IMR-90 (cell line): ENCODE results near the gene CBL. TPM values are rescaled to one million over a fixed set of nuclear protein-coding genes. Genes with fewer than 3 reads are reported as not detected.

Source experiments
- ATAC-seq: fragments of 200-7000 bp; cut with Tn5 transposase; 2 replicates; pipeline ENCODE4 v1.9.1; 2020; ENCODE audit warnings: low read depth, mild to moderate bottlenecking, moderate library complexity
- BruUV-seq: library from RNA; stranded (reverse); fragments of 400-500 nt; replicated peaks from 2 replicates; lab custom pipeline; 2021; lab: Mats Ljungman, UMichigan
- CTCF ChIA-PET: fragments of 300-600 bp; formaldehyde crosslinking; extraction: SDS; loops from one replicate; lab custom pipeline; 2021; ENCODE audit warnings: antibody characterized with exemption; lab: Yijun Ruan, JAX
- POLR2A ChIA-PET: fragments of 300-600 bp; sonication (Branson Sonifier 250); formaldehyde crosslinking; loops from one replicate; lab custom pipeline; 2022; ENCODE audit warnings: antibody characterized with exemption; ENCODE audit not compliant: unreplicated experiment; lab: Charles Lee
- DNase-seq: peaks from one replicate; pipeline ENCODE4 v3.0.0; 2013
- H2AFZ ChIP-seq: replicated peaks from 2 replicates; pipeline ENCODE3; 2013; ENCODE audit warnings: low read length, mild to moderate bottlenecking; ENCODE audit not compliant: poor library complexity
- H2AK5ac ChIP-seq: 2 replicates; pipeline ENCODE4 v1.6.1; 2013; ENCODE audit warnings: low read depth, low read length, inconsistent platforms
- H2AK9ac ChIP-seq: replicated peaks from 2 replicates; pipeline ENCODE3; 2013; ENCODE audit warnings: mild to moderate bottlenecking, low read depth, low read length, moderate library complexity; ENCODE audit not compliant: poor library complexity
- H2BK120ac ChIP-seq: 2 replicates; pipeline ENCODE4 v1.6.1; 2013; ENCODE audit warnings: low read depth, low read length, inconsistent platforms
- H2BK15ac ChIP-seq: 3 replicates; pipeline ENCODE4 v1.6.1; 2013; ENCODE audit warnings: low read depth, low read length, inconsistent platforms
- H2BK20ac ChIP-seq: 2 replicates; pipeline ENCODE4 v1.6.1; 2013; ENCODE audit warnings: low read depth, mild to moderate bottlenecking, inconsistent platforms, low read length, moderate library complexity
- H2BK5ac ChIP-seq: 2 replicates; pipeline ENCODE4 v1.6.1; 2013; ENCODE audit warnings: mild to moderate bottlenecking, low read depth, low read length, inconsistent platforms; ENCODE audit not compliant: poor library complexity, severe bottlenecking
- H3K14ac ChIP-seq: replicated peaks from 2 replicates; pipeline ENCODE4 v1.6.1; 2013; ENCODE audit warnings: low read depth, low read length, inconsistent platforms
- H3K18ac ChIP-seq: 2 replicates; pipeline ENCODE4 v1.6.1; 2013; ENCODE audit warnings: low read depth, low read length, control low read depth
- H3K23ac ChIP-seq: 2 replicates; pipeline ENCODE4 v1.6.1; 2013; ENCODE audit warnings: low read depth, low read length, inconsistent platforms
- H3K27ac ChIP-seq: 2 replicates; pipeline ENCODE4 v1.5.1; 2013; ENCODE audit warnings: mild to moderate bottlenecking, control low read depth, low read length; ENCODE audit not compliant: insufficient read depth
- H3K27me3 ChIP-seq: 2 replicates; pipeline ENCODE4 v1.6.1; 2013; ENCODE audit warnings: low read length; ENCODE audit not compliant: control insufficient read depth, insufficient read depth
- H3K36me3 ChIP-seq: 2 replicates; pipeline ENCODE4 v1.6.1; 2013; ENCODE audit warnings: low read length, mixed read lengths; ENCODE audit not compliant: control insufficient read depth, insufficient read depth
- H3K4ac ChIP-seq: 2 replicates; pipeline ENCODE4 v1.6.1; 2013; ENCODE audit warnings: low read depth, low read length, inconsistent platforms
- H3K4me1 ChIP-seq: 2 replicates; pipeline ENCODE4 v1.6.1; 2013; ENCODE audit warnings: low read length, mixed read lengths; ENCODE audit not compliant: control insufficient read depth, insufficient read depth
- H3K4me2 ChIP-seq: 2 replicates; pipeline ENCODE4 v1.6.1; 2013; ENCODE audit warnings: low read depth, mild to moderate bottlenecking, control low read depth, low read length, moderate library complexity
- H3K4me3 ChIP-seq: 2 replicates; pipeline ENCODE4 v1.5.1; 2013; ENCODE audit warnings: low read depth, mild to moderate bottlenecking, control low read depth, low read length, moderate library complexity; ENCODE audit not compliant: insufficient read depth
- H3K56ac ChIP-seq: 2 replicates; pipeline ENCODE4 v1.6.1; 2013; ENCODE audit warnings: low read length, inconsistent platforms; ENCODE audit not compliant: insufficient read depth; ENCODE audit errors: extremely low read depth
- H3K79me1 ChIP-seq, 2 experiments: 2 replicates each; pipeline ENCODE4 v1.6.1; 2013; ENCODE audit warnings: low read length in 2 of 2, inconsistent platforms in 1 of 2, low read depth in 1 of 2
- H3K9ac ChIP-seq: 2 replicates; pipeline ENCODE4 v1.6.1; 2013; ENCODE audit warnings: low read depth, low read length, control low read depth
- H3K9me1 ChIP-seq: 2 replicates; pipeline ENCODE4 v1.6.1; 2013; ENCODE audit warnings: low read length, inconsistent platforms; ENCODE audit not compliant: insufficient read depth
- H3K9me3 ChIP-seq: 2 replicates; pipeline ENCODE4 v1.6.1; 2013; ENCODE audit warnings: low read length; ENCODE audit not compliant: control insufficient read depth, insufficient read depth
- H4K20me1 ChIP-seq: 2 replicates; pipeline ENCODE4 v1.6.1; 2013; ENCODE audit warnings: low read length, inconsistent platforms; ENCODE audit not compliant: insufficient read depth
- H4K5ac ChIP-seq: 2 replicates; pipeline ENCODE4 v1.6.1; 2013; ENCODE audit warnings: mild to moderate bottlenecking, low read depth, low read length, control low read depth
- H4K8ac ChIP-seq, 2 experiments: 2 replicates each; pipeline ENCODE4 v1.6.1; 2013; ENCODE audit warnings: low read depth in 2 of 2, low read length in 2 of 2, control low read depth in 1 of 2, inconsistent platforms in 1 of 2
- H4K91ac ChIP-seq: 2 replicates; pipeline ENCODE4 v1.6.1; 2013; ENCODE audit warnings: low read depth, low read length, inconsistent platforms; ENCODE audit not compliant: insufficient read depth
- BHLHE40 ChIP-seq: fragments of 150-350 bp; IDR thresholded peaks from 2 replicates; pipeline ENCODE4 v1.6.1; 2016; ENCODE audit warnings: mild to moderate bottlenecking, low read depth, low read length
- CEBPB ChIP-seq: IDR thresholded peaks from 2 replicates; pipeline ENCODE4 v1.6.1; 2012; ENCODE audit warnings: low read depth, low read length, improper control_type of control experiment
- CHD1 ChIP-seq: IDR thresholded peaks from 2 replicates; pipeline ENCODE4 v1.6.1; 2012; ENCODE audit warnings: low read depth, low read length, improper control_type of control experiment
- ELK1 ChIP-seq: fragments of 150-350 bp; IDR thresholded peaks from 2 replicates; pipeline ENCODE4 v1.6.1; 2016; ENCODE audit warnings: low read depth, mild to moderate bottlenecking, low read length, moderate library complexity, borderline replicate concordance
- FOS ChIP-seq: fragments of 150-350 bp; IDR thresholded peaks from 2 replicates; pipeline ENCODE4 v1.6.1; 2016; ENCODE audit warnings: low read depth, low read length
- MAFK ChIP-seq: IDR thresholded peaks from 2 replicates; pipeline ENCODE4 v1.6.1; 2012; ENCODE audit warnings: low read depth, low read length, improper control_type of control experiment
- MAZ ChIP-seq: IDR thresholded peaks from 2 replicates; pipeline ENCODE4 v1.6.1; 2012; ENCODE audit warnings: low read depth, mild to moderate bottlenecking, low read length, improper control_type of control experiment, moderate library complexity, borderline replicate concordance
- MXI1 ChIP-seq: IDR thresholded peaks from 2 replicates; pipeline ENCODE4 v1.6.1; 2012; ENCODE audit warnings: low read depth, mild to moderate bottlenecking, low read length, moderate library complexity, borderline replicate concordance
- NFE2L2 ChIP-seq: fragments of 150-350 bp; IDR thresholded peaks from 2 replicates; pipeline ENCODE4 v1.6.1; 2016; ENCODE audit warnings: low read depth, mild to moderate bottlenecking, low read length
- POLR2A ChIP-seq: IDR thresholded peaks from 2 replicates; pipeline ENCODE4 v1.6.1; 2012; ENCODE audit warnings: mild to moderate bottlenecking, low read depth, low read length
- RAD21 ChIP-seq: IDR thresholded peaks from 2 replicates; pipeline ENCODE4 v1.6.1; 2012; ENCODE audit warnings: low read length, improper control_type of control experiment
- RCOR1 ChIP-seq: IDR thresholded peaks from 2 replicates; pipeline ENCODE4 v1.6.1; 2012; ENCODE audit warnings: mild to moderate bottlenecking, low read length, improper control_type of control experiment; ENCODE audit not compliant: insufficient replicate concordance
- RFX5 ChIP-seq: IDR thresholded peaks from 2 replicates; pipeline ENCODE4 v1.8.0; 2012; ENCODE audit warnings: low read depth, mild to moderate bottlenecking, low read length, moderate library complexity
- SMC3 ChIP-seq: fragments of 150-350 bp; IDR thresholded peaks from 2 replicates; pipeline ENCODE4 v1.6.1; 2016; ENCODE audit warnings: low read depth, mild to moderate bottlenecking, antibody characterized with exemption, low read length, moderate library complexity
- WGBS, 2 experiments: methylation state at CpG; one replicate each; pipeline versions ENCODE4 v1.1.5 to v1.1.7; 2013; ENCODE audit warnings: missing lambda C conversion rate in 2 of 2; ENCODE audit not compliant: insufficient read length in 1 of 2; ENCODE audit errors: extremely low coverage in 2 of 2; 5-methylcytosine and 5-hydroxymethylcytosine counted together
- dilution Hi-C: fragments of 300-500 bp; cut with HindIII; formaldehyde crosslinking; loops from one replicate; pipeline ENCODE4 v1.14.3; 2018; ENCODE audit warnings: low sequenced_read_pairs; ENCODE audit not compliant: unreplicated experiment
- in situ Hi-C: fragments of 300-500 bp; cut with MboI; formaldehyde crosslinking; loops from 3 replicates; pipeline ENCODE4 v1.14.3; 2019; ENCODE audit warnings: low sequenced_read_pairs, inconsistent platforms, mixed read lengths
- intact Hi-C: fragments of 100-400 bp; cut with micrococcal nuclease; formaldehyde crosslinking; loops from 2 replicates; pipeline ENCODE4 v1.10.0; 2022
- polyA plus RNA-seq, 3 experiments: library from polyadenylated mRNA; depleted of rRNA; stranded (reverse); fragments of >200 nt; gene quantifications; 2 replicates each; pipeline ENCODE4 v1.2.3, GENCODE V29; 2012; ENCODE audit warnings: low replicate concordance in 1 of 3
- total RNA-seq: library from RNA; depleted of rRNA; stranded (reverse); fragments of >200 nt; gene quantifications from 2 replicates; pipeline ENCODE4 v1.2.3, GENCODE V29; 2012
- TF ChIP-seq, protein P1 (sequence below): fragments of 150-350 bp; IDR thresholded peaks from 2 replicates; pipeline ENCODE4 v1.6.1; 2017; ENCODE audit warnings: mild to moderate bottlenecking, antibody characterized with exemption, low read length, low read depth

CBL gene
- total and polyA plus RNA-seq, 2 of the 4 experiments (the other 2 are of a cell fraction), result 6.1 to 11.8 TPM

GRCh38 chr11:119198925-119199324 lies 7.2 kb upstream of the CBL start:
- H3K4me2 ChIP-seq, result no peak overlapping the region
- no peak overlapping the region for H3K18ac ChIP-seq
- no peak overlapping the region for H2AK5ac ChIP-seq
- no peak overlapping the region for H3K27ac ChIP-seq
- no peak overlapping the region for H4K5ac ChIP-seq
- no peak overlapping the region for H2BK5ac ChIP-seq
- dilution Hi-C loops, result no loop called here
- no peak overlapping the region for H3K9ac ChIP-seq
- no peak overlapping the region for H4K91ac ChIP-seq
- H4K8ac ChIP-seq, result no peak overlapping the region
- no peak overlapping the region for H2AK9ac ChIP-seq
- TF ChIP-seq FOS (no peak), RAD21 (no peak), CEBPB (no peak), MXI1 (no peak), BHLHE40 (no peak), MAFK (no peak), POLR2A (no peak), ELK1 (no peak), RCOR1 (no peak), NFE2L2 (no peak), CHD1 (no peak), RFX5 (no peak), SMC3 (no peak), MAZ (no peak)
- TF ChIP-seq, protein P1, sequence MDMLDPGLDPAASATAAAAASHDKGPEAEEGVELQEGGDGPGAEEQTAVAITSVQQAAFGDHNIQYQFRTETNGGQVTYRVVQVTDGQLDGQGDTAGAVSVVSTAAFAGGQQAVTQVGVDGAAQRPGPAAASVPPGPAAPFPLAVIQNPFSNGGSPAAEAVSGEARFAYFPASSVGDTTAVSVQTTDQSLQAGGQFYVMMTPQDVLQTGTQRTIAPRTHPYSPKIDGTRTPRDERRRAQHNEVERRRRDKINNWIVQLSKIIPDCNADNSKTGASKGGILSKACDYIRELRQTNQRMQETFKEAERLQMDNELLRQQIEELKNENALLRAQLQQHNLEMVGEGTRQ, result no peak
- in situ Hi-C loops, result loop anchor here (5.0 kb wide), 1 partner anchor 97 kb away; the partner anchor contains the start of gene DPAGT1
- no peaks in the 10 kb centered on the region for H3K36me3 ChIP-seq
- no peak overlapping the region for H2BK120ac ChIP-seq
- no peaks in the 10 kb centered on the region for H3K79me1 ChIP-seq
- no peak overlapping the region for H3K4ac ChIP-seq
- DNase-seq (no peak), ATAC-seq (no peak)
- BruUV-seq, result no TSS peak
- ChIA-PET CTCF (no interaction called here), POLR2A (no interaction called here)
- H3K4me3 ChIP-seq, result no peak overlapping the region
- H2AFZ ChIP-seq, result no peak overlapping the region
- no CpG with 5 or more reads among the region's 6 CpGs for WGBS, 2 experiments
- H3K9me1 ChIP-seq, result no peaks in the 10 kb centered on the region
- H3K4me1 ChIP-seq, result no peaks in the 10 kb centered on the region
- no peak overlapping the region for H2BK20ac ChIP-seq
- H3K14ac ChIP-seq, result no peak overlapping the region
- intact Hi-C loops, result no loop called here
- H3K9me3 ChIP-seq, result no peaks in the 10 kb centered on the region
- H3K56ac ChIP-seq, result no peak overlapping the region
- H4K20me1 ChIP-seq, result no peaks in the 10 kb centered on the region
- no peak overlapping the region for H2BK15ac ChIP-seq
- H3K23ac ChIP-seq, result no peak overlapping the region
- H3K27me3 ChIP-seq, result peaks cover 6% of the 10 kb centered on the region
